Heart right ventricle (tissue), 16 donors: ENCODE measurements around the gene MRPL32. TPM values are rescaled to one million over a fixed set of nuclear protein-coding genes. Genes with fewer than 3 reads are reported as not detected.

Experiments used
- ATAC-seq, 8 donors: fragments of 200-7000 bp; cut with Tn5 transposase; one replicate each; pipeline ENCODE4 v1.9.1; 2020; ENCODE audit warnings: mild to moderate bottlenecking in 8 of 8, moderate library complexity in 8 of 8, moderate number of reproducible peaks in 1 of 8
- DNase-seq, 2 donors: peaks; one replicate each; pipeline ENCODE4 v3.0.0-alpha.2; 2020
- H3K27ac ChIP-seq, 10 donors: fragments of 200-600 bp; sonication (generic) in 2 of 10; one replicate each; pipeline versions ENCODE4 v1.5.0 to v1.8.0; 2020 to 2022; ENCODE audit warnings: mild to moderate bottlenecking in 3 of 10
- H3K27me3 ChIP-seq, 7 donors: fragments of 200-600 bp; one replicate each; pipeline ENCODE4 v1.8.0; 2021 to 2022; ENCODE audit warnings: mild to moderate bottlenecking in 2 of 7
- H3K36me3 ChIP-seq, 9 donors: fragments of 200-600 bp; sonication (generic) in 1 of 9; one replicate each; pipeline versions ENCODE4 v1.5.0 to v1.8.0; 2020 to 2022; ENCODE audit warnings: mild to moderate bottlenecking in 2 of 9
- H3K4me1 ChIP-seq, 9 donors: fragments of 200-600 bp; sonication (generic) in 1 of 9; one replicate each; pipeline versions ENCODE4 v1.5.0 to v1.8.0; 2020 to 2022; ENCODE audit warnings: mild to moderate bottlenecking in 4 of 9
- H3K4me3 ChIP-seq, 10 donors: fragments of 200-600 bp; sonication (generic) in 2 of 10; one replicate each; pipeline versions ENCODE4 v1.5.0 to v1.8.0; 2020 to 2022; ENCODE audit warnings: mild to moderate bottlenecking in 7 of 10, moderate library complexity in 2 of 10
- H3K9me3 ChIP-seq, 11 donors: fragments of 200-600 bp in 10 of 11; sonication (generic) in 2 of 11; one replicate each; pipeline versions ENCODE4 v1.5.0 to v1.8.0; 2013 to 2022; ENCODE audit warnings: mild to moderate bottlenecking in 2 of 11, control low read depth in 1 of 11, moderate library complexity in 1 of 11
- CTCF ChIP-seq, 9 donors: fragments of 200-600 bp; sonication (generic) in 2 of 9; IDR thresholded peaks; one replicate each; pipeline versions ENCODE4 v1.5.0 to v1.8.0; 2021 to 2022; ENCODE audit warnings: antibody characterized with exemption in 9 of 9, mild to moderate bottlenecking in 5 of 9, moderate library complexity in 1 of 9
- WGBS, 2 donors: extraction: QIAGEN DNeasy Blood & Tissue Kit; methylation state at CpG; one replicate each; pipeline ENCODE4 v1.1.7; 2013; ENCODE audit warnings: inconsistent platforms in 1 of 2; 5-methylcytosine and 5-hydroxymethylcytosine counted together
- intact Hi-C, 10 donors: fragments of 100-400 bp; cut with DNase I; formaldehyde crosslinking; loops; one replicate each; pipeline versions ENCODE4 v1.11.1 to v1.14.2; 2022
- polyA plus RNA-seq, 2 donors: library from polyadenylated mRNA; stranded (reverse); fragments of 200-250 nt; gene quantifications; one replicate each; pipeline ENCODE4 v1.2.3, GENCODE V29; 2013
- total RNA-seq, 10 donors: library from RNA; stranded (reverse); fragmentation: NEBNext Ultra II Directional in 3 of 10; extraction: Animal tissue kit (Norgen Biotek cat#: 25700) in 3 of 10; gene quantifications; one replicate each; pipeline versions ENCODE4 v1.2.1 to v1.2.4, GENCODE V29; 2021 to 2023
- donor health status: Arrhythmogenic right ventricular cardiomyopathy.
- donor health status: ischemic (EF 13 %, LVEDD 7.1; RV severe dilation, severe dysfunction).
- donor health status: healthy with polysubstance abuse.
- donor health status: DM: no; HTN: yes; CAD: no.
- donor health status: DM: no; HTN: no; CAD: no.
- donor health status: ischemic (EF 25% LVEDD 6.9; RV normal size, moderate dysfunction).
- donor health status: ischemic (EF 25% LVEDD 5.7; RV mildly dilated, moderate dysfunction).
- donor health status: healthy.
- donor health status: DM: yes; HTN: yes; CAD: no.
- donor health status: Ischemic cardiomyopathy.
- donor health status: ischemic (EF 35%, LVEDD 5.7; RV mildly dilated, moderate dysfunction).
- donor health status: nonischemic (EF 11% LVEDD 7.7; RV severe dilation, severe dysfunction).
- donor health status: DM: yes; HTN: yes; CAD: no.
- donor health status: PGD.
- donor health status: ischemic (EF 29% LVEDD 5.4; RV normal size, mild dysfunction).
- donor health status: nonischemic (EF 23%, LVEDD 6.1; RV moderate dilation, normal function).

The MRPL32 gene
- total and polyA plus RNA-seq, 12 donors: 45.7 to 99.2 (median 59.1) TPM

DNA sequence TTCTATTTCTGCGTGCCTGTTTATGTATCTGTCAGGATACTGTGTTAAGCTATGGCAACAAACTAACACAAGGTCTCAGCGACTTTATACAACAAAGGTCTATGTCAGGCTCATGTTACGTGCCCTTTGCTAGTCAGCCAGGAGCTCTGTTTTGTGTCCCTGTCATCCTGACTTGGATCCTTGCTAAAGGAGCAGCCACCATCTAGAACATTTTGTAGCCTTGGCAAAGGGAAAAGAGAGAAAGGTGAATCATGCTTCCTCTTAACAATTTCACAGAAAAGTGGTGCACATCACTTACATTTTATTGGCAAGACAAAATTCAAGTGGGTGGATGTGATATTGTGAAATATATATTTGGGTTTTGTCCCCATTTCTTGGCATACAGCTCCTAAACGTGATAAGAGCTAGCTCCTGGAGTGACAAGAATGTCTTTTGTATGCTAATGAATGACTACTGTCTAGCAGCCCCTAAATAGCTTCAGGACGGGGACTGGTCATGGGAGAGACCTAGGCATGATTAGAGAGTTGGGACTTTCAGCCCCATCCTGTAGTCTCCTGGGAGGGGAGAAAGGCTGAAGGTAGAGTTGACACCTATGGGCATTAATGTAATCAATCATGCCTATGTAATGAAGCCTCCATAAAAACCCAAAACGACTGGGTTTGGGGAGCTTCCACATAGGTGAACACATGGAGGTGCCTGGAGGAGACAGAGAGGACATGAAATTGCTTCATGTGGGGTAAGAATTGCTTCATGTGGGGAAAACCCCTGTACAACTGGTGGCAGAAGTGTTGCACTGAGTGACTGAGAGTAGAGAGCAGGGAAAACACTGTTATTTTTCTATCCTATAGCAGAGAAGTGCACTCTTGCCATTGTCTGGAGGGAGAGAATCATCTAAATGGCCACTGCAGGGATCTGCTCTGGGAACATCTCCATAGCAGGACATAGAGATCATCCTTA lies 33.0 kb downstream of the MRPL32 start:
- Histone ChIP-seq H3K4me3 (no peak overlapping the region), H3K4me1 (peaks cover 0 to 20% (median 3%) of the 10 kb centered on the region in 9 donors), H3K27ac (peak overlapping the region in 9 of 10 donors; percentile 59 to 78 (median 73)), H3K27me3 (peaks cover 0 to 6% (median 0%) of the 10 kb centered on the region in 7 donors), H3K36me3 (no peaks in the 10 kb centered on the region), H3K9me3 (no peaks in the 10 kb centered on the region)
- intact Hi-C loops: no loop called here
- peak; percentile 72 to 98 (median 94) for ATAC-seq
- DNase-seq: peak in 1 of 2 donors; percentile 49
- TF ChIP-seq CTCF (IDR thresholded peaks at IDR 0.05): no peak
- 33 to 37% methylated on average over 6 of the region's 6 CpGs for WGBS, 2 donors

GRCh38 chr7:42967391-42967790 lies 35.2 kb downstream of the MRPL32 start:
- DNase-seq (no peak), ATAC-seq (no peak)
- Histone ChIP-seq H3K9me3 (no peaks in the 10 kb centered on the region), H3K36me3 (no peaks in the 10 kb centered on the region), H3K27ac (no peak overlapping the region), H3K4me3 (no peak overlapping the region), H3K4me1 (peaks cover 0 to 21% (median 3%) of the 10 kb centered on the region in 9 donors), H3K27me3 (no peaks in the 10 kb centered on the region)
- no peak for TF ChIP-seq CTCF (IDR thresholded peaks at IDR 0.05)
- 75 to 81% methylated on average over 2 of the region's 2 CpGs for whole genome bisulfite sequencing, 2 donors
- intact Hi-C loops: no loop called here

GRCh38 chr7:42972699-42973500 lies 40.7 kb downstream of the MRPL32 start:
- H3K27ac ChIP-seq: peak overlapping the region in 9 of 10 donors; percentile 3 to 75 (median 42)
- no peaks in the 10 kb centered on the region for H3K9me3 ChIP-seq
- no peak for TF ChIP-seq CTCF (IDR thresholded peaks at IDR 0.05)
- intact Hi-C loops: no loop called here
- DNase-seq: peak in 1 of 2 donors; percentile 37
- ATAC-seq: peak; percentile 80 to 99 (median 86)
- H3K4me1 ChIP-seq: peaks cover 0 to 16% (median 3%) of the 10 kb centered on the region in 9 donors
- H3K36me3 ChIP-seq: no peaks in the 10 kb centered on the region
- no peak overlapping the region for H3K4me3 ChIP-seq
- no peaks in the 10 kb centered on the region for H3K27me3 ChIP-seq
- 17 to 18% methylated on average over 5 of the region's 5 CpGs for WGBS, 2 donors

DNA sequence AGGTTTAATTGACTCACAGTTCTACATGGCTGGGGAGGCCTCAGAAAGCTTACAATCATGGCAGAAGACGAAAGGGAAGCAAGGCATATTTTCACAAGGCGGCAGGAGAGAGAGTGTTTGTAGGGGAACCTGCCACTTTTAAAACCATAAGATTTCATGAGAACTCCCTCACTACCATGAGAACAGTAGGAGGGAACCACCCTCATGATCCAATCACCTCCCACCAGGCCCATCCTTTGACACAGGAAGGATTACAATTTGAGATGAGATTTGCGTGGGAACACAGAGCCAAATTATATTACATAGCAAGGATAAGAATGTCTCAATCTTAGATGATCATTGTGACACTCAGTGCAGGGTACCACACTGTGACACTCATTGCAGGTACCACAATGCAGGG lies 44.2 kb downstream of the MRPL32 start:
- ATAC-seq (no peak), DNase-seq (no peak)
- no peak overlapping the region for H3K4me3 ChIP-seq
- intact Hi-C loops: no loop called here
- H3K27ac ChIP-seq: no peak overlapping the region
- no peaks in the 10 kb centered on the region for H3K36me3 ChIP-seq
- no peak for TF ChIP-seq CTCF (IDR thresholded peaks at IDR 0.05)
- WGBS, 2 donors: 91 to 95% methylated on average over 3 of the region's 3 CpGs
- peaks cover 0 to 4% (median 0%) of the 10 kb centered on the region in 7 donors for H3K27me3 ChIP-seq
- no peaks in the 10 kb centered on the region for H3K9me3 ChIP-seq
- peaks cover 0 to 16% (median 3%) of the 10 kb centered on the region in 9 donors for H3K4me1 ChIP-seq
